IMR-90 (cell line): Measurements from ENCODE around the gene NXN. TPM values are rescaled to one million over a fixed set of nuclear protein-coding genes. Genes with fewer than 3 reads are reported as not detected.

Source experiments
- ATAC-seq: fragments of 200-7000 bp; cut with Tn5 transposase; 2 replicates; pipeline ENCODE4 v1.9.1; 2020; ENCODE audit warnings: low read depth, mild to moderate bottlenecking, moderate library complexity
- BruUV-seq: library from RNA; stranded (reverse); fragments of 400-500 nt; replicated peaks from 2 replicates; lab custom pipeline; 2021; lab: Mats Ljungman, UMichigan
- CTCF ChIA-PET: fragments of 300-600 bp; formaldehyde crosslinking; extraction: SDS; loops from one replicate; lab custom pipeline; 2021; ENCODE audit warnings: antibody characterized with exemption; lab: Yijun Ruan, JAX
- POLR2A ChIA-PET: fragments of 300-600 bp; sonication (Branson Sonifier 250); formaldehyde crosslinking; loops from one replicate; lab custom pipeline; 2022; ENCODE audit warnings: antibody characterized with exemption; ENCODE audit not compliant: unreplicated experiment; lab: Charles Lee
- DNase-seq: peaks from one replicate; pipeline ENCODE4 v3.0.0; 2013
- H2AFZ ChIP-seq: replicated peaks from 2 replicates; pipeline ENCODE3; 2013; ENCODE audit warnings: low read length, mild to moderate bottlenecking; ENCODE audit not compliant: poor library complexity
- H2AK5ac ChIP-seq: 2 replicates; pipeline ENCODE4 v1.6.1; 2013; ENCODE audit warnings: low read depth, low read length, inconsistent platforms
- H2AK9ac ChIP-seq: replicated peaks from 2 replicates; pipeline ENCODE3; 2013; ENCODE audit warnings: mild to moderate bottlenecking, low read depth, low read length, moderate library complexity; ENCODE audit not compliant: poor library complexity
- H2BK120ac ChIP-seq: 2 replicates; pipeline ENCODE4 v1.6.1; 2013; ENCODE audit warnings: low read depth, low read length, inconsistent platforms
- H2BK15ac ChIP-seq: 3 replicates; pipeline ENCODE4 v1.6.1; 2013; ENCODE audit warnings: low read depth, low read length, inconsistent platforms
- H2BK20ac ChIP-seq: 2 replicates; pipeline ENCODE4 v1.6.1; 2013; ENCODE audit warnings: low read depth, mild to moderate bottlenecking, inconsistent platforms, low read length, moderate library complexity
- H2BK5ac ChIP-seq: 2 replicates; pipeline ENCODE4 v1.6.1; 2013; ENCODE audit warnings: mild to moderate bottlenecking, low read depth, low read length, inconsistent platforms; ENCODE audit not compliant: poor library complexity, severe bottlenecking
- H3K14ac ChIP-seq: replicated peaks from 2 replicates; pipeline ENCODE4 v1.6.1; 2013; ENCODE audit warnings: low read depth, low read length, inconsistent platforms
- H3K18ac ChIP-seq: 2 replicates; pipeline ENCODE4 v1.6.1; 2013; ENCODE audit warnings: low read depth, low read length, control low read depth
- H3K23ac ChIP-seq: 2 replicates; pipeline ENCODE4 v1.6.1; 2013; ENCODE audit warnings: low read depth, low read length, inconsistent platforms
- H3K27ac ChIP-seq: 2 replicates; pipeline ENCODE4 v1.5.1; 2013; ENCODE audit warnings: mild to moderate bottlenecking, control low read depth, low read length; ENCODE audit not compliant: insufficient read depth
- H3K27me3 ChIP-seq: 2 replicates; pipeline ENCODE4 v1.6.1; 2013; ENCODE audit warnings: low read length; ENCODE audit not compliant: control insufficient read depth, insufficient read depth
- H3K36me3 ChIP-seq: 2 replicates; pipeline ENCODE4 v1.6.1; 2013; ENCODE audit warnings: low read length, mixed read lengths; ENCODE audit not compliant: control insufficient read depth, insufficient read depth
- H3K4ac ChIP-seq: 2 replicates; pipeline ENCODE4 v1.6.1; 2013; ENCODE audit warnings: low read depth, low read length, inconsistent platforms
- H3K4me1 ChIP-seq: 2 replicates; pipeline ENCODE4 v1.6.1; 2013; ENCODE audit warnings: low read length, mixed read lengths; ENCODE audit not compliant: control insufficient read depth, insufficient read depth
- H3K4me2 ChIP-seq: 2 replicates; pipeline ENCODE4 v1.6.1; 2013; ENCODE audit warnings: low read depth, mild to moderate bottlenecking, control low read depth, low read length, moderate library complexity
- H3K4me3 ChIP-seq: 2 replicates; pipeline ENCODE4 v1.5.1; 2013; ENCODE audit warnings: low read depth, mild to moderate bottlenecking, control low read depth, low read length, moderate library complexity; ENCODE audit not compliant: insufficient read depth
- H3K56ac ChIP-seq: 2 replicates; pipeline ENCODE4 v1.6.1; 2013; ENCODE audit warnings: low read length, inconsistent platforms; ENCODE audit not compliant: insufficient read depth; ENCODE audit errors: extremely low read depth
- H3K79me1 ChIP-seq, 2 experiments: 2 replicates each; pipeline ENCODE4 v1.6.1; 2013; ENCODE audit warnings: low read length in 2 of 2, inconsistent platforms in 1 of 2, low read depth in 1 of 2
- H3K9ac ChIP-seq: 2 replicates; pipeline ENCODE4 v1.6.1; 2013; ENCODE audit warnings: low read depth, low read length, control low read depth
- H3K9me1 ChIP-seq: 2 replicates; pipeline ENCODE4 v1.6.1; 2013; ENCODE audit warnings: low read length, inconsistent platforms; ENCODE audit not compliant: insufficient read depth
- H3K9me3 ChIP-seq: 2 replicates; pipeline ENCODE4 v1.6.1; 2013; ENCODE audit warnings: low read length; ENCODE audit not compliant: control insufficient read depth, insufficient read depth
- H4K20me1 ChIP-seq: 2 replicates; pipeline ENCODE4 v1.6.1; 2013; ENCODE audit warnings: low read length, inconsistent platforms; ENCODE audit not compliant: insufficient read depth
- H4K5ac ChIP-seq: 2 replicates; pipeline ENCODE4 v1.6.1; 2013; ENCODE audit warnings: mild to moderate bottlenecking, low read depth, low read length, control low read depth
- H4K8ac ChIP-seq, 2 experiments: 2 replicates each; pipeline ENCODE4 v1.6.1; 2013; ENCODE audit warnings: low read depth in 2 of 2, low read length in 2 of 2, control low read depth in 1 of 2, inconsistent platforms in 1 of 2
- H4K91ac ChIP-seq: 2 replicates; pipeline ENCODE4 v1.6.1; 2013; ENCODE audit warnings: low read depth, low read length, inconsistent platforms; ENCODE audit not compliant: insufficient read depth
- BHLHE40 ChIP-seq: fragments of 150-350 bp; IDR thresholded peaks from 2 replicates; pipeline ENCODE4 v1.6.1; 2016; ENCODE audit warnings: mild to moderate bottlenecking, low read depth, low read length
- CEBPB ChIP-seq: IDR thresholded peaks from 2 replicates; pipeline ENCODE4 v1.6.1; 2012; ENCODE audit warnings: low read depth, low read length, improper control_type of control experiment
- CHD1 ChIP-seq: IDR thresholded peaks from 2 replicates; pipeline ENCODE4 v1.6.1; 2012; ENCODE audit warnings: low read depth, low read length, improper control_type of control experiment
- FOS ChIP-seq: fragments of 150-350 bp; IDR thresholded peaks from 2 replicates; pipeline ENCODE4 v1.6.1; 2016; ENCODE audit warnings: low read depth, low read length
- MAFK ChIP-seq: IDR thresholded peaks from 2 replicates; pipeline ENCODE4 v1.6.1; 2012; ENCODE audit warnings: low read depth, low read length, improper control_type of control experiment
- MAZ ChIP-seq: IDR thresholded peaks from 2 replicates; pipeline ENCODE4 v1.6.1; 2012; ENCODE audit warnings: low read depth, mild to moderate bottlenecking, low read length, improper control_type of control experiment, moderate library complexity, borderline replicate concordance
- MXI1 ChIP-seq: IDR thresholded peaks from 2 replicates; pipeline ENCODE4 v1.6.1; 2012; ENCODE audit warnings: low read depth, mild to moderate bottlenecking, low read length, moderate library complexity, borderline replicate concordance
- NFE2L2 ChIP-seq: fragments of 150-350 bp; IDR thresholded peaks from 2 replicates; pipeline ENCODE4 v1.6.1; 2016; ENCODE audit warnings: low read depth, mild to moderate bottlenecking, low read length
- POLR2A ChIP-seq: IDR thresholded peaks from 2 replicates; pipeline ENCODE4 v1.6.1; 2012; ENCODE audit warnings: mild to moderate bottlenecking, low read depth, low read length
- RAD21 ChIP-seq: IDR thresholded peaks from 2 replicates; pipeline ENCODE4 v1.6.1; 2012; ENCODE audit warnings: low read length, improper control_type of control experiment
- RCOR1 ChIP-seq: IDR thresholded peaks from 2 replicates; pipeline ENCODE4 v1.6.1; 2012; ENCODE audit warnings: mild to moderate bottlenecking, low read length, improper control_type of control experiment; ENCODE audit not compliant: insufficient replicate concordance
- RFX5 ChIP-seq: IDR thresholded peaks from 2 replicates; pipeline ENCODE4 v1.8.0; 2012; ENCODE audit warnings: low read depth, mild to moderate bottlenecking, low read length, moderate library complexity
- SMC3 ChIP-seq: fragments of 150-350 bp; IDR thresholded peaks from 2 replicates; pipeline ENCODE4 v1.6.1; 2016; ENCODE audit warnings: low read depth, mild to moderate bottlenecking, antibody characterized with exemption, low read length, moderate library complexity
- WGBS, 2 experiments: methylation state at CpG; one replicate each; pipeline versions ENCODE4 v1.1.5 to v1.1.7; 2013; ENCODE audit warnings: missing lambda C conversion rate in 2 of 2; ENCODE audit not compliant: insufficient read length in 1 of 2; ENCODE audit errors: extremely low coverage in 2 of 2; 5-methylcytosine and 5-hydroxymethylcytosine counted together
- dilution Hi-C: fragments of 300-500 bp; cut with HindIII; formaldehyde crosslinking; loops from one replicate; pipeline ENCODE4 v1.14.3; 2018; ENCODE audit warnings: low sequenced_read_pairs; ENCODE audit not compliant: unreplicated experiment
- in situ Hi-C: fragments of 300-500 bp; cut with MboI; formaldehyde crosslinking; loops from 3 replicates; pipeline ENCODE4 v1.14.3; 2019; ENCODE audit warnings: low sequenced_read_pairs, inconsistent platforms, mixed read lengths
- intact Hi-C: fragments of 100-400 bp; cut with micrococcal nuclease; formaldehyde crosslinking; loops from 2 replicates; pipeline ENCODE4 v1.10.0; 2022
- polyA plus RNA-seq, 3 experiments: library from polyadenylated mRNA; depleted of rRNA; stranded (reverse); fragments of >200 nt; gene quantifications; 2 replicates each; pipeline ENCODE4 v1.2.3, GENCODE V29; 2012; ENCODE audit warnings: low replicate concordance in 1 of 3
- total RNA-seq: library from RNA; depleted of rRNA; stranded (reverse); fragments of >200 nt; gene quantifications from 2 replicates; pipeline ENCODE4 v1.2.3, GENCODE V29; 2012
- TF ChIP-seq, protein P1 (sequence below): fragments of 150-350 bp; IDR thresholded peaks from 2 replicates; pipeline ENCODE4 v1.6.1; 2017; ENCODE audit warnings: mild to moderate bottlenecking, antibody characterized with exemption, low read length, low read depth
- TF ChIP-seq, protein P2 (sequence below): conservative IDR thresholded peaks from 2 replicates; pipeline ENCODE4 v1.5.1; 2012; ENCODE audit warnings: mild to moderate bottlenecking, low read depth, low read length, improper control_type of control experiment
- TF ChIP-seq, protein P3 (sequence below): fragments of 150-350 bp; IDR thresholded peaks from 2 replicates; pipeline ENCODE4 v1.6.1; 2016; ENCODE audit warnings: low read depth, mild to moderate bottlenecking, low read length, moderate library complexity, borderline replicate concordance

NXN gene
- total and polyA plus RNA-seq, 2 of the 4 experiments (the other 2 are of a cell fraction): 52.5 to 116 TPM

DNA sequence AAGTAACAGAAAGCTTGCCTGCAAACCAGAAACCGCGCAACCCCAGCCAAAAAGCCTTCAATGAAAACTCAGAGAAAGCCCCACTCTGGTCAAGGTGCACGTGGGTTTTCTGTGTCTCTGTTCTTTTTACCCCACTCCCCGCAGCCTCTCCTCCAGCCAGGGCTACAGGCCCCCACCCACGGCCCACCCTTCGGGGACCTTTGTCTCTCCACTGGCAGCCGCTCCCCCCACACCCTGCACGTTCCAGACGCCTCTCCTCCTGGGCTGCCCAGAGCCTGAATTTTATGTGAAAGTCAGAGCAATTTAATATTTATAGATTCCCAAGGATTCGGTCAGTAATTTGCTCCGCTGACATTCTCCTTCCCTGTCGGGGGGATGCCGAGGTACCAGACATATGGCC, 173.2 kb downstream of the NXN start:
- H3K9me3 ChIP-seq: no peaks in the 10 kb centered on the region
- peaks cover 64% of the 10 kb centered on the region for H3K36me3 ChIP-seq
- ATAC-seq: no peak
- in situ Hi-C loops: no loop called here
- TF ChIP-seq MXI1 (no peak), SMC3 (no peak), POLR2A (no peak), FOS (no peak), MAZ (no peak), NFE2L2 (no peak), CEBPB (no peak), RCOR1 (no peak), RAD21 (no peak), CHD1 (no peak), BHLHE40 (no peak), MAFK (no peak), RFX5 (no peak)
- TF ChIP-seq, protein P1, sequence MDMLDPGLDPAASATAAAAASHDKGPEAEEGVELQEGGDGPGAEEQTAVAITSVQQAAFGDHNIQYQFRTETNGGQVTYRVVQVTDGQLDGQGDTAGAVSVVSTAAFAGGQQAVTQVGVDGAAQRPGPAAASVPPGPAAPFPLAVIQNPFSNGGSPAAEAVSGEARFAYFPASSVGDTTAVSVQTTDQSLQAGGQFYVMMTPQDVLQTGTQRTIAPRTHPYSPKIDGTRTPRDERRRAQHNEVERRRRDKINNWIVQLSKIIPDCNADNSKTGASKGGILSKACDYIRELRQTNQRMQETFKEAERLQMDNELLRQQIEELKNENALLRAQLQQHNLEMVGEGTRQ: no peak
- TF ChIP-seq, protein P2, sequence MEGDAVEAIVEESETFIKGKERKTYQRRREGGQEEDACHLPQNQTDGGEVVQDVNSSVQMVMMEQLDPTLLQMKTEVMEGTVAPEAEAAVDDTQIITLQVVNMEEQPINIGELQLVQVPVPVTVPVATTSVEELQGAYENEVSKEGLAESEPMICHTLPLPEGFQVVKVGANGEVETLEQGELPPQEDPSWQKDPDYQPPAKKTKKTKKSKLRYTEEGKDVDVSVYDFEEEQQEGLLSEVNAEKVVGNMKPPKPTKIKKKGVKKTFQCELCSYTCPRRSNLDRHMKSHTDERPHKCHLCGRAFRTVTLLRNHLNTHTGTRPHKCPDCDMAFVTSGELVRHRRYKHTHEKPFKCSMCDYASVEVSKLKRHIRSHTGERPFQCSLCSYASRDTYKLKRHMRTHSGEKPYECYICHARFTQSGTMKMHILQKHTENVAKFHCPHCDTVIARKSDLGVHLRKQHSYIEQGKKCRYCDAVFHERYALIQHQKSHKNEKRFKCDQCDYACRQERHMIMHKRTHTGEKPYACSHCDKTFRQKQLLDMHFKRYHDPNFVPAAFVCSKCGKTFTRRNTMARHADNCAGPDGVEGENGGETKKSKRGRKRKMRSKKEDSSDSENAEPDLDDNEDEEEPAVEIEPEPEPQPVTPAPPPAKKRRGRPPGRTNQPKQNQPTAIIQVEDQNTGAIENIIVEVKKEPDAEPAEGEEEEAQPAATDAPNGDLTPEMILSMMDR: no peak
- TF ChIP-seq, protein P3, sequence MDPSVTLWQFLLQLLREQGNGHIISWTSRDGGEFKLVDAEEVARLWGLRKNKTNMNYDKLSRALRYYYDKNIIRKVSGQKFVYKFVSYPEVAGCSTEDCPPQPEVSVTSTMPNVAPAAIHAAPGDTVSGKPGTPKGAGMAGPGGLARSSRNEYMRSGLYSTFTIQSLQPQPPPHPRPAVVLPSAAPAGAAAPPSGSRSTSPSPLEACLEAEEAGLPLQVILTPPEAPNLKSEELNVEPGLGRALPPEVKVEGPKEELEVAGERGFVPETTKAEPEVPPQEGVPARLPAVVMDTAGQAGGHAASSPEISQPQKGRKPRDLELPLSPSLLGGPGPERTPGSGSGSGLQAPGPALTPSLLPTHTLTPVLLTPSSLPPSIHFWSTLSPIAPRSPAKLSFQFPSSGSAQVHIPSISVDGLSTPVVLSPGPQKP: no peak
- no peak overlapping the region for H2BK5ac ChIP-seq
- WGBS, 2 experiments: 100% methylated on average over 2 of the region's 13 CpGs; no CpG with 5 or more reads in 1 of the 2 experiments
- H3K27ac ChIP-seq: no peak overlapping the region
- no peaks in the 10 kb centered on the region for H3K27me3 ChIP-seq
- H4K8ac ChIP-seq: no peak overlapping the region
- H4K91ac ChIP-seq: no peak overlapping the region
- H4K20me1 ChIP-seq: peaks cover 43% of the 10 kb centered on the region
- no peak overlapping the region for H3K4ac ChIP-seq
- H3K18ac ChIP-seq: no peak overlapping the region
- no peak overlapping the region for H3K56ac ChIP-seq
- POLR2A ChIA-PET: no interaction called here
- H3K4me1 ChIP-seq: no peaks in the 10 kb centered on the region
- dilution Hi-C loops: no loop called here
- no peak overlapping the region for H2AK5ac ChIP-seq
- H3K4me3 ChIP-seq: no peak overlapping the region
- intact Hi-C loops: no loop called here
- CTCF ChIA-PET: no interaction called here
- H3K79me1 ChIP-seq: peaks cover 5 to 21% of the 10 kb centered on the region in 2 experiments
- no TSS peak for BruUV-seq
- no peak overlapping the region for H3K14ac ChIP-seq
- H2BK20ac ChIP-seq: no peak overlapping the region
- no peak for DNase-seq
- H2BK15ac ChIP-seq: no peak overlapping the region
- H2BK120ac ChIP-seq: no peak overlapping the region
- H3K9ac ChIP-seq: no peak overlapping the region
- no peak overlapping the region for H2AFZ ChIP-seq
- no peak overlapping the region for H2AK9ac ChIP-seq
- no peak overlapping the region for H3K4me2 ChIP-seq
- H3K23ac ChIP-seq: no peak overlapping the region
- H4K5ac ChIP-seq: no peak overlapping the region
- H3K9me1 ChIP-seq: peaks cover 5% of the 10 kb centered on the region; the same call in 1 of the 2 replicates
